Measurements from ENCODE around the gene WDR82.

WDR82 gene

DNA sequence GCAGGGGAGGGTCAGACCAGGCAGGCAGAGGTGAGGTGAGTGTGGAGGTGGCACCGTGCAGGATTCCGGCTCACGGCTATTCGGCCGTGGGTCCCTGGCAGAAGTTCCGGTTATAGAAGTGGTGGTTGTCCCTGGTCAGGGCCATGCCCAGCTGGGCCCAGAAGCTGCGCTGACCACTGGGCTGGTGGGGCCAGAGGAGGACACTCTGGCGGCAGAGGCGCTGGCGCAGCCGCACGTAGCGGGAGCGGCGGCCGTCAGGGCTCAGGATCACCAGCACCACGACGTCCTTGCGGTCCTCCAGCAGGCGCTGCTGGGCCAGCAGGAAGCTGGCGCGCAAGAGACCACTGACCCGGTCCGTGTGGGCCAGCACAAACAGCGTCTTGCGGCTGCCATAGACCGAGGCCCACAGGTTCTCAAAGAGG is 57.3 kb downstream of the WDR82 start:
- DNase-seq: no peak

DNA sequence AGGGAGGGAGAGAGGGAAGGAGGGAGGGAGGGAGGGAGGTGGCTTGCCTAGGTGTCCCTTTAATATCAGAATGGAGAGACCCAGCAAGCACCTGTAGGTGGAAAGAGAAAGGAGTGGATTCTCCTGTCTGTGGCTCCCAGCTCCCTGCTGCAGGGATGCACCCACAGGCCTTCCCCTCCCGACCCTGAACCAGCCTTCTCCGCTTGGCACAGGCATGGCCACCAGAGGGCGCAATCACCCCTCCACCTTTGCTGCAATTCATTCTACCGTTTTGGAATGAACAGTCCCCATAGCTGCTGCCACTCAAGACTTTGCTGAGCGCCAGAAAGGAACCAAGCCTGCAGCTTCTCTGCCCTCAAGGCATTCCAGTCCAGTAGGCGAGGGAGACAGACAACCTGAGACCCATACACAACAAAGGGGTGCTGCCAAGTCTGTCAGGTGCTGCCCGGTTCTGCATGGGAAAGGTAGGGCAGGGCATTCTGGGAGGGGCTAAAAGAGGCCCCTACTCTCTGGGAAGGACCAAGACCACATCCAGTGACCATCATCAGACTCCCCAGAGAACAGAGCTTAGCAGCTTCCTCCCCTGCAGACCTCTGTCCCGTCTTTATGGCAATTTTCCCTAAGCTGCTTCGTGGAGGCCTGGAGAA is 57.9 kb downstream of the WDR82 start:
- peak; percentile 75 for DNase-seq

DNA sequence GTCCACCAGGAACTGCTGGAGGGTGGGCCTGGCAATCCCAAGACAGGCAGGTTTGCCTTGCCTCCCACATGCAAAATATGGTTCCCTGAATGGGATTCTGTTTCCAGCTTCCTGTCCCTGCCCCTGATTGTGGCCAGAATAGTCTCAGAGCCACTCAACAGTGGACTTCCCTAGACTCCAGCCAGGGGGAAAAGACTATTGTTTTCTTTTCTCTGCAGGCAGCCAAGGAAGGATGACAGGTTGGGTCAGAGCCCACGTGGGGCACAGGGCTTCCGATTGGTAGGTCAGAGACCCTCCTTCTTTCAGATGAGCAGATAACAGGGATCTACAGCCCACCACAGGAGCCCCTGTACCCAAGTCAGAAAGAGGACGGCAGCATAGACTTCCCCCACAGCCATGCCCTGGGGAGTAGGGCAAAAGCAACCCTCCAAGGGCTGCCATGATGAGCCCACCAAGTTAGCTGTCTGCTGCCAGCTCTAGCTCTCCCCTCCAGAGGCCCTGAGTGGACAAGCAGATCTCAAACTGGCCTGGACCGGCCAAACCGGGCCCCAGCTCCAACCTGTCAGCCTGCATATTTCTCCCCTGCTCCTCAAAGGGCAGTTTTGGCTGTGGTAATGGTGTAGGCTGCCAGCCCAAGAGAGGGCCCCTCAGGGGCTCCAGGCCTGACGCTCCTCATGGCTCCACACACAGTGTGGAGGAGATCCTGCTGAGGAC is 59.4 kb downstream of the WDR82 start:
- no peak for DNase-seq

DNA sequence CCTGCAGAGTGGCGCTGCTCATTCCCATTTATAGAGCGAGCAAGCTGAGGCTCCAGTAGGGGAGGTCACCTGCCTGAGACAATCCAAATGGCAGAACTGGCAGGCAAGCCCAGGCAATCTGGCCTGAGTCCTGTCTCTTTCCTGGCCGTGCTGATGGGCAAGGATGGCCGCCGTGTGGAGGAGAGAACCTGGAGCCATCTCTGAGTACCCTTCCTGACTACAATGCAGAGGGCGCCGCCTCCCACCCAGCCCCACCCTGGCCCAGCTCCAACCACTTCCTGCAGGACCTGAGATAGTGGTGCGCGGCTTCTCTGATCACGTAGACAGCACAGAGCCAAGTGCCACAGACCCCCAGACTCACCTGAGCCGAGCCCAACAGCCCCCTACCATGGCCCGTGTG is 60.0 kb downstream of the WDR82 start:
- no peak for DNase-seq

DNA sequence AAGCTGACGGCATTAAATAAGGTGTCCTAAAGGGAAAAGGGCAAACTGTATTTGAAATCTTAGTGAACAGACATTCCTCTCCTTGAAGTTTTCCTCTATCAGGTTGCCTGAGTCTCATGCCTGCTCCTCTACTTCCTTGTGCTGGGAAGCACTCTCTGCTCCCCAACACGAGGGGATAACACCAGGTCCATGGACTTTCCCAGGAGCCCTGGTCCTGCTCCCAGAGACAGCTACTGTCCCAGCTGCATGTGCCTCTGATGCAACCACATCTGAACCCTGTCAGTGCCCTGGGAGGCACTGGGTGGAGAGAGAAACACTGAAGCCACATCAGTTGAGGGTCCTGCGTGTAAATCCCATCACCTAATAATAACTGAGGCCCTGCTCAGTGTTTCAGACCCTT is 60.4 kb downstream of the WDR82 start:
- DNase-seq: no peak

DNA sequence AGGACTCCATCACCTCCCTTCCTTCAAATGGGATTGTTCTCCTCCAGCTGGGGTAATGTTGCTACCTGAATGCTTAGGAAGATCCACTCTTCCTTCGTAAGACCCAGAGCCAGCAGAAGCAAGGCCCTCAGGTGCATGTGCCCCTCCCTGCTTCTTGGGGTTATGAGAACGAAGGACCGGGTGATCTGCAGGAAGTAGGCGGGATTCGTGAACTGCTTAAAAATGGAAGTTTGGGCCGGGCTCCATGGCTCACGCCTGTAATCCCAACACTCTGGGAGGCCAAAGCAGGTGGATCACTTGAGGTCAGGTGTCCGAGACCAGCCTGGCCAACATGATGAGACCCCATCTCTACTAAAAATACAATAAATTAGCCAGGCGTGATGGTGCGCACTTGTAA is 61.0 kb downstream of the WDR82 start:
- DNase-seq: no peak

DNA sequence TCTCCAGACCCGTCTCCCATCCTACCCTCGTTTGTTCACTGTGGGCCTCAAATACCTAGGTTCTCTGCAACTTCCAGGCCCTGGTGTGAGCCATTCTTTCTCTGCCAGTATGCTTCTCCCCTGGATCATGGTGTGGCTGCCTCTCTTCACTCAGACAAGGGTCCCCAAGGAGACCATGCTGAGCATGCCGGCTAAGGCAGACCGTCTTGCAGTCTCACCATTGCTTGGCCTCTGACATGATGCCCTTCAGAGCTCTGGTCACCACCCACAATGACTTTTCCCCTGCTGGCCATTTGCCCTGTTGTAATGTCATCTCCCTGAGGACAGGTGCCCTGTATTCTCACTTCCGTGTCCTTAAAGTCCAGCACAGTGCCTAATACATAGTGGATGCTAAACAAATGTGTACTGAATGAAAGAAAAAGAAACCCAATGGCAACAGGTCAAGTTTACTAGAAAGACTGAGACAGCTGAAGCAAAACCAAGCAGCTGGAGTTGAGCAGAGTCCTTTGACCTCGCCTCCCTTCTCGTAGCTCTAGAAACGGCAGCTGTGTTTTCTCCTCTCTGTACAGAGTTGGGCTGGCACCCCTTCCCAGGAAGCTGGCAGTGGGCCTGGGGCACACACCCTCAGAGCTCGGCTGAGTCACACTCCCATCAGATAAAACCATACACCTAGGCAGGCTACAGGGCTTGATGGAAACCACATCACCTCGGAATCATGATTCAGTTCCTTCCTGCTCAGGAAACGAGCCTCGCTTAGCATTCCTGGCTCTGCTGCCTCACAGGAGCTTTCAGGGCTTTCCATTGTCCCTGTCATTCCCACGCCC is 61.7 kb downstream of the WDR82 start:
- peak; percentile 54 for DNase-seq

DNA sequence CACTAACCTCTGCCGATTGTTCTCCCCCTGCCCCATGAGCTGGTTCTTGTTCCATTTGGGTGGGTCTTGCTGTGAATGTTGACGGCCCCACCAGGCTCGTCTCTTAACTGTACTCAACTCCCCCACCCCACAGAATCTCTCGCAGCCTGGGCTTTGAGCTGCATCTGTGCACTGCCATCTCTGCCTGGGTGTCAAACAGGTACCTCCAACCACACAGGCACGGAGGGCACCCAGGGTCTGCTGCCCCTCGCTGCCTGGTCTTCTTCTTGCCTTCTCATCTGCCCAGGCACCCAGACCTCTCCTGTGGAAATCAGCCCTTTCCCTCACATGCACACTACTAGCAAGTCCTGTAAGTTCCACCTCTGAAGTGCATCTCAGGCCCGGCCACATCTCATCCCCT is 63.1 kb downstream of the WDR82 start:
- no peak for DNase-seq

DNA sequence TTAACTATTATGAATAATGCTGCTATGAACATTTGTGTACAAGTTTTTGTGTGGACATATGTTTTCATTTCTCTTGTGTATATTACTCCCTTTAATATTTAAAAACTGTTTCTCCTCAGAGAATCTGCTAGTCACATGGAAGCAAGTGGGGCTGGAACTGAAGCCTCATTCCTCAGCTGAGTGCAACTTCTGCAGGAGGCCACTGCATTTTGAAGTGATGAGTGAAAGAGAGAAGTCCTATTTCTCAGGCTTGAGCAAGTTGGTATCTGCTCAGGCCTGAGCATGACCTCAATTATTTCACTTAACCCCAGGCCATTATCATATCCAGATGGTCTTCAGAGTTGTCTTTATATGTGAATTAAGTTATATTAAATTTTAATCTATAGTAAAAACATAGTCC is 64.5 kb downstream of the WDR82 start:
- no peak for DNase-seq

DNA sequence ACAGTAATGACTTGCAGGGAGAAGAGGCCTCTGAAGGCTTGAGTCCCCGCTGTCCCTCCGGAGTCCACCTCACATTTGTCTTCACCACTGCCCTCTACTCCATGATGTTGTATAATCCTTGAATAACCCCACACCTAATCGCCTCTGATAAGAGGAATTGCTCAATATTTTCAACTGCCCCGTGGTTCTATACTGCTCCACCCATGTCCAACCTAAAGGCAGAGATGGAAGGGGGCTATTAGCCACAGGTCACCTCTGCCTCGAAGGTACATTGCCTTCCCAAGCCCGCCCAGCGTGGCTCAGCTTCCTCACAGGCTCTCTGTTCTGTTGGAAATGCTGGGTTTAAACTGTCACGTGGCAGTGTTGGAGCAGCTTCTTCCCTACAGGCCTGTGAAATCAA is 65.4 kb downstream of the WDR82 start:
- no peak for DNase-seq

DNA sequence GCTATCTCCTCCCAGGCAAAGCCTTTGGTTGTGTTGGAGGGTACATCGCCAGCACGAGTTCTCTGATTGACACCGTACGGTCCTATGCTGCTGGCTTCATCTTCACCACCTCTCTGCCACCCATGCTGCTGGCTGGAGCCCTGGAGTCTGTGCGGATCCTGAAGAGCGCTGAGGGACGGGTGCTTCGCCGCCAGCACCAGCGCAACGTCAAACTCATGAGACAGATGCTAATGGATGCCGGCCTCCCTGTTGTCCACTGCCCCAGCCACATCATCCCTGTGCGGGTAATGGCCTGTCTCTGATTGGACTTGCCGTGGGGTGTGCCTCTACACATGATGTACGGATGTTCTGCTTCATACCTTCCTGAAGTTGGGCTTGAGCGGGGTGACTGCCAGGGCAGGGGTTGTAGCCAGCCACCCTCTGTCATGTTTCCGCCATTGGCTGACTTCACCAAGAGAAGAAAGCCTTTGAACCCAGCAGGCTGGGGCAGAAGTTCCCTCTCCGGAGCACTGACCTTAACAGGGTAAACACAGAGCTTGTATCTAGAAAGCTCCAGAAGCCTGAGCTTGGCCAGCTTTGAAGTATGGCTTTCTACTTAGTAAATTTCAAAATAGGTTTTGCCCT is 67.1 kb downstream of the WDR82 start:
- DNase-seq: no peak

DNA sequence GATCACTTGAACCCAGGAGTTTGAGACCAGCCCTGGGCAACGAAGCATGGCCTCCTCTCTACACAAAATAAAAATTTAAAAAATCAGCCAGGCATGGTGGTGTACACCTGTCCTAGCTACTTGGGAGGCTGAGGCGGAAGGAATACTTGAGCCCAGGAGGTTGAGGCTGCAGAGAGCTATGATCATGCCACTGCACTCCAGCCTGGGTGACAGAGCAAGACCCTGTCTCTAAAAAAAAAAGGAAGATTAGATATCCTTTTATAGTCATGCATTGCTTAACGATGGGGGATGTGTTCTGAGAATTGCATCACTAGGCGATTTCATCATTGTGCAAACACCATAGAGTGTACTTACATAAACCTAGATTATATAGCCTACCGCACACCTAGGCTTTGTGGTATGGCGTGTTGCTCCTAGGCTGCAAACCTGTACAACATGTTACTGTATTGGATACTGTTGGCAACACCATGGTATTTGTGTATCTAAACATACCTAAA is 67.9 kb downstream of the WDR82 start:
- no peak for DNase-seq

DNA sequence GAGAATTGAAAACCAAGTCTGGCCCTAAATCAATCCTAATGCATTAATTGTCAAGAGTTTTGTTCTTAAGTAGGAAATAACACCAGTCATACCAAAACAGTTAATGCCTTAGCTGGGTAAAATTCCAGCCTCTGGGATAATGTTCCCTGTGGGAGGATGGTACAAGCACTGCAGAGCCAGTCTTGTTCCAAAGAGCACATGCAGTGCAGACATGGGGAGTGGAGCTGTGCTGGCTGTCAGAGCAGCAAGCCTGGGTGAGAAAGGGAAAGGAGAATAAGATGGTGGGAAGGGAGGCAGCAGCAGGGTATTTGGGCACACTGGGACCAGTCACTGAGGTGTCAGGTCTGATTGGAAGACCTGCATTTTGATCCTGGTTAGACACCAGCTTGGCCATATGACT is 68.4 kb downstream of the WDR82 start:
- no peak for DNase-seq

DNA sequence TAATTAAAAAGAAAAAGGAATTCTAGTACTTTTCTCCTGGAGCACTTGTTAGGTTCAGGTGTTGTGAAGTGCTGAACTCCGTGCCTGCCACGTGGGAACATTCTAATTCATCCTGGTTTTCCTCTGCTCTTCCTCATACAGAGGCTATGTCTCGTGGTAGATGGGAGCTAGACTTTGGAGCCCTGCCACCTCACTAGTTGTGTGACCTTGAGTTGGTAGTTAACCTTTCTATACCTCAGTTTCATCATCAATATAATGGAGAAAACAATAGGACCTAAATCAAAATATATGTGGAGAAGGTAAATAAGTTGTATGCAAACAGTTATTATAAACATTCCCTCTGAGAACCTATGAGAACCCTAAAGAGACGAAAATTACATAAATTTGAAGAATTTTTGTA is 69.9 kb downstream of the WDR82 start:
- DNase-seq: no peak

DNA sequence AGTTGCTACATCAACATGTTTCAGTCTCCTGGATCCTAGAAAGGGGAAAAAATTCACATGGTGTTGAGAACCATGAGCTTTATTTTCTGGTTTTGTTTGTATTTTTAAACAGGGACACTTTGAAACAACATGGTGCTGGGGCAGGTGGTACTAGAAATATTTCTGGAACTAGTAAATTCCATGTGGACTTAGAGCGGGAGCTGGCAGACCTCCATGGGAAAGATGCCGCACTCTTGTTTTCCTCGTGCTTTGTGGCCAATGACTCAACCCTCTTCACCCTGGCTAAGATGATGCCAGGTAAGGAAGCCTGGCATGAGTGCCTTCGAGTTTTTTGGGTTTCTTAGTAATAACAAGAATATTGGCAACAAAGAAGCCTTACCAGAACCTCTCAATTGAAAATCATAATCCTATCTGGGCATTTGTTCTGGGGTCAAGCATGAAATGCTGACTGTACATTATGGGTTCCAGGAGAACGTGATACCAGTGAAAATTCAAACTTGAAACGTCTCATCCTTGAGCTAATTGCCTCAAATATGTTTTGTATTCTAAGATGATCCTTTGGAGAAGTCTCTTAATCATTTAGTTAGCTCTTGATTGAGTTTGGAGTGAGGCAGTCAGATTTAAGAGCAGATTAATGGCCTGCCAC is 72.6 kb downstream of the WDR82 start:
- DNase-seq: no peak
